GM18861 (cell line): ENCODE measurements around the gene SPATS2.

ENCODE experiments used
- ATAC-seq: cut with Tn5 transposase; IDR thresholded peaks from one replicate; pipeline ENCODE4 v1.9.1; 2021; ENCODE audit not compliant: unreplicated experiment

The SPATS2 gene

DNA sequence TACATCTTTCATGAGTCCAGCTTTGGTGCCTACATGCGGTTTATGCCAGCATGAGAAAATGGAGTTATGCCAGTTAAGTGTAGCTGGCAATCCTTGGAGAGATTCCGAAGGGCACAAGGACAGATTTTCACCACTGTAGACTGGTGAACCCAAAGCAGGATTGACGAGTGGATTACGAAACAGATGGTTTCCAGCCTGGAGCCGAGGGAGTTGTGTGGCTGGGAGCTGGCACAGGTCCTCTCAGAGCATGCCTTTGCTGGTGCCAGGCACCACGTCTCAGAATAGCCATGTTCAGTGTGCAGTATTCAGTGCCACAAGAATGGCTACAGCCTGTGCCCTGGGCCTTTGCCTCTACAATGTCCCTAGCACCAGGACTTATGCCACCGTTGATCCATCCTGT lies 184.8 kb downstream of the SPATS2 start:
- ATAC-seq, result no peak

DNA sequence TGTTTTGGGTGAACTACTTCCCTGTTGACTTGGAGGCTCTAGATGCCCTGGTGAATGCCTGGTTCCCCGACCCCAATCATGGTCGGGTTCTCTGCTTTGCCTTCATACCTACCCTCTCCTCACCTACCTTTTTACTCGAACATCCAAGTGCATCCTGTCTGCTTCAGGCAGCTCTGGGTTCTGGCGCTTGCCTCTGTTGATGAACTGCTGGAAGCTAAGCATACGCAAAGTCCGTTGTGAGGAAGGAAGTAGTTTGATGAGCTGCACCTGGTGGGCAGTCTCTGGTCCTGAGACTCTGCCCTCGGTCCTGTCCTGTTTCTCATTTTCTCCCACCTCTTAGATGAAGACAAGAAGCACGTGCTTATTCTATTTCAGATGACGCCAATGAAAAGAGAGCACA lies 185.2 kb downstream of the SPATS2 start:
- ATAC-seq, result no peak

DNA sequence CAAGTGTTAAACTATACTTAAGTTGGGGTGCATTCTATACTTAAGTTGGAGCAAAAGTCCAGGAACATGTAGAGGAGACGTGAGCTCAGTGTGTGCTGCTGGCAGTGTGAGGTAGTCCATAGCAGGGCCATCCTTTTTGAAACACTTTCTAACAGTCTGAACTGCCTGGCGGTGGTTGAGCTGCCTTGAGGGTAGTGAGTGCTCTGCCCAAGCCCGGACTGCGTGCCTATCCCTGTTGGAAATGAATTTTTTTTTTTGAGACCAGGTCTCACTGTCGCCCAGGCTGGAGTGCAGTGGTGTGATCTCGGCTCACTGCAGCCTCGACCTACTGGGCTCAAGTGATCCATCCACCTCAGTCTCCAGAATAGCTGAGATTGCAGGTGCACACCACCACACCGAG lies 185.6 kb downstream of the SPATS2 start:
- no peak for ATAC-seq

DNA sequence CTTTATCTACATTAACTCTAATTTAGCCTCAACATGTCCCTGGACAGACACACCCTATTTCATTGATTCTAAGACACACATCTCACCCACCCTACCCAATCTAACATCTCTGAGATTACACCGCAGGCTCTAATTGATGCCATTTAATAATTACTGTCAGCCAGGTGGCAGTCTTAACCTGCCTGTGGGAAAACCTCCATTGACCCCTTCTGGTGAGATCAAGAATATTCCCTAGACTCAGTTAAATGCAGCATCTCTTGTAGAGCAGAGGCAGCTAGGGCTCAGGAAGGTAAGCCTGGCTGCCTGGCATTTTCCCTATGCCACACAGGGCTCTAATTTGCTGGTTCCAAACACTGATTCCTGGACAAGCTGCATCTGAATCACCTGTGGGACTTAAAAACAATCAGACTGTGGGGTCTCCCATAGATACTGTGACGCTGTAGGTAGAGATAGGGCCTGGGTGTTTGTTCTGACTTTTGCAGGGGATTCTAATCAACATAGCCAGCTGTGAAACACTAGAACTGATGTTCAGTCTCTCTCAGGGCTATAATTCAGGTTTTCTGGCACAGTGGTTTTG lies 186.3 kb downstream of the SPATS2 start:
- no peak for ATAC-seq

DNA sequence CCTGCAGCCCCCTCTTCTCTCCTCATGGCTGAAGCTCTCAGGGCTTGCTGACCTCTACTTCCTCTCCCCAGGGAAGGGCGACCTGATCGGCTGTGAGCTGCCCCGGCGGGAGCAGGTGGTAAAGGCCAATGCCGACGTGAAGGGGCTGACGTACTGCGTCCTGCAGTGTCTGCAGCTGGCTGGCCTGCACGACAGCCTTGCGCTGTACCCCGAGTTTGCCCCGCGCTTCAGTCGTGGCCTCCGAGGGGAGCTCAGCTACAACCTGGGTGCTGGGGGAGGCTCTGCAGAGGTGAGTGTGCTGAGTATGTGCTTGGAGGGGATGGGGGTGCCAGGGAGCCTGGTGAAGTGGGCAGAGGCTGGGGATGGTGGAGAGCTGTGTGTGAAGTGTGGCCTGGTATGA lies 187.0 kb downstream of the SPATS2 start:
- ATAC-seq, result no peak

DNA sequence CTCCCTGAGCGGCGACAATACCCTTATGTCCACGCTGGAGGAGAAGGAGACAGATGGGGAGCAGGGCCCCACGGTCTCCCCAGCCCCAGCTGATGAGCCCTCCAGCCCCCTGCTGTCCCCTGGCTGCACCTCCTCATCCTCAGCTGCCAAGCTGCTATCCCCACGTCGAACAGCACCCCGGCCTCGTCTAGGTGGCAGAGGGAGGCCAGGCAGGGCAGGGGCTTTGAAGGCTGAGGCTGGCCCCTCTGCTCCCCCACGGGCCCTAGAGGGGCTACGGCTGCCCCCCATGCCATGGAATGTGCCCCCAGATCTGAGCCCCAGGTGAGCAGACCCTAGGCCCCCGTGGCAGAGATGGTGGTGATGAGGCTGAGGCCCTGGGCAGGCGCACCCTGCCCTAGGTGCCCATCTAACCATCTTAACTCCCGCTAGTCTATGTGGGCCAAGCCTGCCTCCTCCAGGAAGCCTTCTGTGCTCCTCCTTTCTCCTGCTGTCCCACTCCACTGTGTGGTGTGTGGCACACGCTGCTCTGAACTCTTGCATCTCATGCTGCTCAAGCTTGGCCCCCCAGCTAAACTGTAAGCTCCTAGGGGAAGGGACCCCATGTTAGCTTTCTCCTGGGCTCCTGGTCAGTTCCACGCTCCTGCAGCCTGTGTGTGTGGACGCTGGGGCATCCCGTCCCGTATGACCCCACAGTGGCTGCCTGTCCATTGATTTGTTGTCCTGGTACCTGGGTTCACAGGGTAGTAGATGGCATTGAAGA lies 188.5 kb downstream of the SPATS2 start:
- no peak for ATAC-seq

DNA sequence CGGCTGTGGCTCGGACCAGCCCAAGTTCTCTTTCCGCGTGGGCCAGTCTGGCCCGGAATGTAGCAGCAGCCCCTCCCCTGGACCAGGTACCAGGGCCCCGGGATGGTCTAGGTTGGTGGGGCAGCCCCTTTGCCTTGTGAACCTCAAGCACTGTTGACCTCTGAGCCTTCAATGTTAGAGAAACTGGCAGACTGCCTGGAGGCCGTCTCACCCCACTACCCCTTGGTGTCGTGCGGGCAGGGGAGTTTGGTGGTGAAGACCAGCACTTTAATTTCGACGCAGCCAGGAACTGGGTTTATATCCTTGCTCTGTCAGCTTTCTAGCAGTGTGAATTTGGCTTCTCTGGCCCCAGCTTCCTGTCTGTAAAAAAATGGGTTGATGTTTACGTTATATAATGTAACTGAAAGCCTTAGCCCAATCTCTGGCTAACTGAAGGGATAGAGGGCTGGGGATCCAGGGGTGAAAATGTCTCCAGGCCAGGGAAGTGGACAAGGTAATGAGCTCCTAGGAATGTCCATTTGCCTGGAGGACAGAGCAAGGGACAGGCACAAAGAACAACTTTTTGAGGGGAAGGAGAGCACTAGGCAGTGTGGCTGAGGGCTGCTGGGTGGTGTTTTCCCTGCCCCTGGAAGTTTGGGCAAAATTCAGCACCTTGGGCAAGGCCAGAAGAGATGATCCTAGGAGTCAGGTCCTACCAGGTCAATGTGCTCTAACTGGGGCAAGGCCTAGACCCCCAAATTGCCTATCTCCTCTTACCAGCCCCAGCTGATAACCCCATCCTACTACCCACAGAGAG lies 189.3 kb downstream of the SPATS2 start:
- ATAC-seq, result no peak

DNA sequence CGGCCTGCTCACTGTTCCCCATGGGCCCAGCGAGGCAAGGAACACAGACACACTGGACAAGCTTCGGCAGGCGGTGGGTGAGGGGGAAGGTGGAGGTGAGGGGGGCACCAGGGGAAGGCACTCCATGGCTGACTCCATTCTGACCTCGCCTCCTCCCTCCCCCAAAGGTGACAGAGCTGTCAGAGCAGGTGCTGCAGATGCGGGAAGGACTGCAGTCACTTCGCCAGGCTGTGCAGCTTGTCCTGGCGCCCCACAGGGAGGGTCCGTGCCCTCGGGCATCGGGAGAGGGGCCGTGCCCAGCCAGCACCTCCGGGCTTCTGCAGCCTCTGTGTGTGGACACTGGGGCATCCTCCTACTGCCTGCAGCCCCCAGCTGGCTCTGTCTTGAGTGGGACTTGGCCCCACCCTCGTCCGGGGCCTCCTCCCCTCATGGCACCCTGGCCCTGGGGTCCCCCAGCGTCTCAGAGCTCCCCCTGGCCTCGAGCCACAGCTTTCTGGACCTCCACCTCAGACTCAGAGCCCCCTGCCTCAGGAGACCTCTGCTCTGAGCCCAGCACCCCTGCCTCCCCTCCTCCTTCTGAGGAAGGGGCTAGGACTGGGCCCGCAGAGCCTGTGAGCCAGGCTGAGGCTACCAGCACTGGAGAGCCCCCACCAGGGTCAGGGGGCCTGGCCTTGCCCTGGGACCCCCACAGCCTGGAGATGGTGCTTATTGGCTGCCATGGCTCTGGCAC lies 190.1 kb downstream of the SPATS2 start:
- ATAC-seq, result no peak

DNA sequence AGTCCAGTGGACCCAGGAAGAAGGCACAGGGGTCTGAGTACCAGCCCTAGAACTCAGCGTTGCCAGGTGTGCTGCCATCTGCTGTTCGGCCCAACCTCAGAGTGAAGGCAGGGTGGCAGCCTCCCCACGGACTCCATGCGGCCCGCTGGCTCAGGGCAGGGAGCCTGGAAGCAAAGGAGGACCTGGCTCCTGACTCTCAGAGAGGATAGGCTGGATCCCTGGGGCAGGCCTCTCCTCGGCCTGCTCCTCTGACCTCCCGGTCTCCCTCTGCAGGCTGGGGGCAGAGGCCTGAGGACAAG lies 190.6 kb downstream of the SPATS2 start:
- no peak for ATAC-seq

DNA sequence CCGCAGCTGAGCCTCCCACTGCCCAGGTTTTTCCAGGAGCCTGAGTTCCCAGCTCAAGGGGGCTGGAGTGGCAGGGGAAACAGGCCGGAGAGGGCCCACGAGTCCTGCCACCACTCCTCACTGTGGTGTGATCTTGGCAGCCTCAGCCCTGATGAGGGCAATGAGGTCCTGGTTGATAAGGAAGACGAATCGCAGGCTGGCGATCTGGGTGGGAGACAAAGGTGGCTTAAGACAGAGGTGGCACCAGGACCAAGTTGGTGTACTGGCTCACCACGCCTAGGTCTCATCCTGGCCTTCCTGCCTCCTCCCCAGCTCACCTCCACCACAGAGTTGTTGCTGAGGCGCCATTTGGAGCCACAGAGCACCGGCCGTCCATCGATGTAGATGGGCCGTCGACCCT lies 191.3 kb downstream of the SPATS2 start:
- no peak for ATAC-seq

DNA sequence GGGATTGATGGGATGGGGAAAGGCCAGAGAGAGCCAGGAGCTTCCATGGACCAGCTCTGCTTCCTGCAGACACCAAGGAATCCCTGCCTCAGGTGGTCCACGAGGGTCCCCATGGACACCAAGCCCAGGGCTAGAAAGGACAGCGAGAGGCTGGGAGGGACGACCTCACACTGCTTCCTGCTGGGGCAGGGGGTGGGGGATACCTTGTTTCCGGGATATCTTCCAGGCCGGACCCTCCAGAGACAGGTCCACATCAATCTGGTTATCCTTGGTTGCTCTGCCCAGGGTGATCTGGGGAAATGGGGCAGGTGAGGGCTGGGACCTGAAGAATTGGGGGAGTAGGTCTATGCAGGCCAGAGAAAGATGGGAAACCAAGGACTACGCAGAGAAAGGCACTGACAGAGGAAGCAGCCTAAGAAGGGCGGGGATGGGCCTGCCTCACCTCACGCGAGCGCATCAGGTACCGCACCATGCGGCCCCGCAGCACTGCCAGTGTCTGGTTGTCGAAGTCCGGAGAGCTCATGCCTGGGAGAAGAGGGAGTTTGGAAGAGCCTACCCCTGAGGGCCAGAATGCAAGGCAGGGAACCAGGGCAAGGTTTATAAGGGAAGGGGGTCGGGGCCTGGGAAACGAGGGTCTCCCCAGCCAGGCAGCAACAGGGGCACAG lies 191.9 kb downstream of the SPATS2 start:
- no peak for ATAC-seq

DNA sequence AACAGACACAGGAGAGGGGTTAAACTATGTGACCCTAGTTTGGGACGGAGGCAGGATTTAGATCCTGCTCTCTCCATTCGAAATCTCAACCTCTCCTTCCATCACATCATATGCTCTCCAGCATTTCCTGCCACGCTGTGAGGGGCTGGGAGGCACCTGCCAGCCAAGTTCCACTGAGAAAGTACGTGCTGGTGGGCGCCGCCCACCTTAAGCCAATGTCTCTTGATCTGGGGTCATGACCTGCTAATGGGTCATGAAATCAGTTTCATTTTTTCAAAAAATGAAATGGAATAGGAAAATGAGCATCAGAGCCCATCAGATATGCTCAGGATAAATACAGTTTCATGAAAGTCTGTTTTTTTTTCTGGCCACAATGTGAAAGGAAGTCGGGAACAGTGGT lies 193.4 kb downstream of the SPATS2 start:
- ATAC-seq, result no peak

DNA sequence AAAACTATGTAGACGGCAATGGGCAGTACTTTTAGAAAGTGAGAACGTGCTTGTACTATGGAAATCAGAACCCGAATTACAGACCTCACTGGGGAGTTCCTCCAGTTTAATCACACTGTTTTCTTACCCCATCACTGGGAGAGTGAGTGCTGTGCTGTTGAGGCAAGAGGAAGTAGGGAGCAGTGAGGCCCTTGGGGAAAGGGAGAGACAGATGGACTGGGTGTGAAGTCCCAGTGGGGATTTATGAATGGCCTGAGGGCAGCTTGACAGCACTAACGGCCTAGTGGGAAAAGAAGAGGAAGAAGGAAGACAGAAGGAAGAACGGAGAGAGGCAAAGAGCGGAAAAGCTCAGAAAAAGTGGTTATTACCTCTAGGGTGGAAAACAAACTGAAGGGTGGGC lies 195.0 kb downstream of the SPATS2 start:
- ATAC-seq, result no peak

DNA sequence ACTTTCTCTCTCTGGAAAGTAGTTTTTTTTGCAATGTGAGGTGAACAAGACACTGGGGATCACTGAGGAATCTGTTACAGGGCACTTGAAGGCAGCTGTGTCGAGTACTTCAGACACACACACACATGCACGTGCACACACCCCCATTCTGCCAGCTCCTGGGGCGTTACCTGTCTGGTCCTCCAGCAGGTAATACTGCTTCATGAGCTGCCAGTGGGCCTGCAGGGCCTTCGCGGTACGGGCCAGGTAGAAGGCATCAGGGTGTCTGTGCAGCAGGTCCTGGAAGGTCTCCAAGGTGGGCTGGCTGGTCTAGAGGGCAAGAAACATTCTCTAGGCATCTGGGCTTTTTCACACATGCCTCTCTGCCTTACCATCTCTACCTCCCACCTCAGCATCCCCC lies 195.6 kb downstream of the SPATS2 start:
- ATAC-seq, result no peak

DNA sequence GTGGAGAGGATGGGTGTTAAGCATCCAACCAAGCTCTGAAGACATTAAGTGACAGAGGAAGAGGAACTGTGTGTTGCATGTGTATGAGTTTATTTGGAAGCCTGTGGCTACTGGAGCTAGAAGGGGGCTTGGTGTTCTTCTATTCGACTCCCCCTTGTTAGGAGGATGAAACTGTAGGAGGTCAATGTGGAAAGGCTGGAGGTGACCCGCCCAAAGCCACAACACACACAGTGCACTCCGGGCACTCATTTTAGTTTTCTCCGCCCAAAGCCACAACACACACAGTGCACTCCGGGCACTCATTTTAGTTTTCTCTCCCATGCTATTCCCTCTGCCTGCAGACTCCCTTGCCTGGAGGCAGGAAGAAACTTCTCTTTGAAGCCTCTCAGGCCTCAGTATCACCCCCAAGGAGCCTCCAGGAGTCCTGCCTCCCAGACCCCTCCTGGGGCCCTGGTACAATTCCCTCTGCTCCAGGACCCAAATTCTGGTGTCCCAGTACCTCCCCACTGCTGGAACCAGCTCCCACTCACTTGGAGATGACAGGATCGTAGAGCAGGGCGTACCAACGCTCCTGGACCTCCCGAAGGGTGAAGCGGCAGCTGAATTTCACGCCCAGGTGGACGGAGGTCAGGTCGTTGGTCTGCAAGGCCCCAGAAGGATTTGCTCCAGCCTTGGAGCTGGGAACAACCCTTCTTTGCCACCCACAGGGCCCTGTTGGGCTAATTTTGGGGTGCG lies 196.9 kb downstream of the SPATS2 start:
- no peak for ATAC-seq

DNA sequence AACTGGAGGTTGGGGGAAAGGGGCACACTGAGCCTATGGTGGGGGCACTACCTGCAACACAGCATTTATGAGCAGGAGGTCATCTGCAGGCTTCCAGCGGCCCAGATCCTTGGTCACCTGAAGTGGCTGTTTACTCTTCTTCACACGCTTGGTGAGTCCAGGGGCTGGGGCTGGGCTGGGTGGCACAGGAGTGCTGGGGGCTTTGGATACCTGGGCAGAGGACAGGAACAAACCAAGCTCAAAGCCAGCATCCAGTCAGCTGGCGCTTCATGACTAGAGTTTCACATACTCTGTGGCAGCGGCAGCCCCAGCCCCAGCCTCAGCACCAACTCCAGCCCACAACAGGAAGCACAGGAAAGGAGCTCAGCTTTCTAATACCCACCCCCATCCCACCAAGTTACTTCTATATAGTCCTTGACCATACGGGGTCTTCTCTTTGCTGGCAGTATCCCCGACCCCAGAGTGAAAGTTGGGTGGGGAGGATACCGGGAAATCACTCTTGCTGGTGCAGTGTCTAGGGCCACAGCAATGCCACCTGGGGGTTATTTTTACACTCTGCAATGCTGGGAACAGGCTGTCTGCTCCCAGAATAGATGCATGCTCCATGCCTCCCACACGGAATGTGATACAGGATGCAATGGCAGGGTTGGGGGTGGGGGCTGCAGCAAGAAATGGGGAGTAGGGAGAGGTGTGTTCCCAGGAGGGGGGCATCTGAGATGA lies 197.6 kb downstream of the SPATS2 start:
- ATAC-seq, result no peak

DNA sequence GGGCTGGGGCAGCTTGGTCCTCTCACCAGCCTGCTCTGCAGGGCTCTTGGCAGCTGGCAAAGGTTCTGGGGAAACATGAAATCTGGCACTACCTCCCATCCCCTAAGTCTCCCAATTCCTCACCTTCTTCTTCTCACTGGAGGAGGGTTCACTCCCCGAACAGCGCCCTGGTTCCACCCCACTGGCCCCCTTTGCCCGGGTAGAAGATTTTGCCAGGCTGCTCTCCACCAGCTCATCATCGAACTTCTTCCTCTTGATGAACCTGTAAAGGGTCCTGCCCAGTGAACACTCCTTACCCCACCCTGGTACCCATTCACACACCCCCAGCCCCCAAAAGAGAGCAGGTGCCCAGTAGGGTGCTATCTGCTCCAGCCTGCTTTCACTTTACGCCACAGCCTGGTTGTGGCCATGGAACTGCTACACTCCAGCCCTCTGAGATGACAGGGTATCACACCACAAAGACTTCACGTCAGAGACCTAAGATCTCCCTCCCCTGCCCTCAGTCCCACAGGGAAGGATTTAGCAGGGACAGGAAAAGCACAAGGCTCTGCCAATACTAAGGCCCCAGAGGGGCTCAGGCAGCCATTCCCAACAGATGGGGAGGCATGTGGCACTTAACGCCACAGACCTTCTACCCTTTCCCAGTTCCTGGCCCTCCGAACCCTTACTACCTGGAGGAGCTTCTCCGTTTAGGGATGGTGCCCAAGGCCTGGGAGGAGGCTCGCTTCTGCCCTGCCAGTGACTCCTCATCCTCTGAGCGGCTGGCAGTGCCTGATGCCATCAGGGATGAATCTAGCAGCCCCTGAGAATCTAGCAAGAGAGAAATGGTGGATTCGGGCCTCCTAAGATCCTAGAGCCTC lies 198.4 kb downstream of the SPATS2 start:
- ATAC-seq, result no peak

DNA sequence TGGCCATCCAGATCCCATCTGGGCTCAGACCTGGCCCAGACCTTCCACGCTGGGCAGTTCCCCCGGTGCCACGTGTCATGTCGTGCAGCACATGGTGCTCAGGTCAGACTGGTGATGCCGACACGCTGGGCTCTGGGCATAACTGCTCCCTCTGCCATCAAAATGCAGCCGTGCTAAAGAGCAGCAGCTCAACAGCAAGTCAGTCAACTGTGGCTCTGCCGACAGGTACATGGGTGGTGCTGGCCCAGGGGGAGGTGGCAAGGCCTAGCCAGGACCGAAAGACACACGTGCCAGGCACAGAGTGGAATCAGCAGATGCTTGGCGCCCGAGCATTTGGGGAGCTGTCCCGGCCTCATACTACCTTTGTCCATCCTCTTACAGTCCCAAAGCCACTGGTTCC lies 199.1 kb downstream of the SPATS2 start:
- no peak for ATAC-seq

DNA sequence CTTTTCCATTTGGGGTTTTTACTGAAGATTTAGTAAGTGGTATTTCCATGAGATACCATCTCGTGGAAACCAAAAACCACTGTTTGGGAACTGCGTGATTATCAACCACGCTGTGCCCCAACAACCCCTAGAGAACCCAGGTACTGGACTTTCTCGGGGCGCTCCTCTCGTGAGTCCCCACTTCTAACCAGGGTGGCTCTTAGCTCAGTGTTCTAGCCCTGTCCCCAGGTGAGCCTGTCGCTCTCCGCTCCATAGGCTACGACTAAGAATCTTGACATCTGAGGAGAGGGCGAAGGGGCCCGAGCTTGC lies 200.0 kb downstream of the SPATS2 start:
- ATAC-seq, result no peak
